Activated CD8-positive, alpha-beta memory T cell treated with anti-CD3 and anti-CD28 coated beads for 48 hours (primary cell): ENCODE results near the gene COX20.
"Not testable (repeated sequence)": the region's sequence is repeated elsewhere in the genome, so short reads cannot be mapped to it uniquely, and the experiment has no call there.

ENCODE experiments used
- DNase-seq, 3 experiments: peaks; one replicate each; pipeline ENCODE4 v3.0.0-alpha.2; 2020; ENCODE audit warnings: low read depth in 2 of 3, low spot score in 2 of 3

Gene COX20

GRCh38 chr1:244821134-244821533, 14.3 kb upstream of the COX20 start:
- DNase-seq: no peak

GRCh38 chr1:244822878-244823277, 12.6 kb upstream of the COX20 start:
- DNase-seq: no peak

GRCh38 chr1:244826712-244827111, 8.7 kb upstream of the COX20 start:
- DNase-seq: no peak

- DNase-seq: no peak
These were observed 4.8 kb upstream of the COX20 start for GRCh38 chr1:244830639-244831038.

- not testable (repeated sequence) for DNase-seq
These were observed 2.2 kb upstream of the COX20 start for GRCh38 chr1:244833260-244833659.

GRCh38 chr1:244833734-244834542, 1.5 kb upstream of the COX20 start:
- DNase-seq: peak in 2 of 3 experiments; percentile 21 to 25

- DNase-seq: peak in 1 of 3 experiments; percentile 68
These were observed 749 bp upstream of the COX20 start for GRCh38 chr1:244834543-244835275.

GRCh38 chr1:244836135-244836521, 670 bp downstream of the COX20 start:
- no peak for DNase-seq

- no peak for DNase-seq
These were observed 1.1 kb downstream of the COX20 start for GRCh38 chr1:244836584-244836983.

GRCh38 chr1:244837597-244838258, 2.3 kb downstream of the COX20 start:
- no peak for DNase-seq

GRCh38 chr1:244839656-244840055, 4.2 kb downstream of the COX20 start:
- no peak for DNase-seq

GRCh38 chr1:244840219-244840794, 4.8 kb downstream of the COX20 start:
- no peak for DNase-seq

GRCh38 chr1:244841273-244841927, 5.9 kb downstream of the COX20 start:
- no peak for DNase-seq

GRCh38 chr1:244843148-244843978, 7.9 kb downstream of the COX20 start:
- no peak for DNase-seq

- DNase-seq: no peak
These were observed 9.0 kb downstream of the COX20 start for GRCh38 chr1:244844155-244845121.

- no peak for DNase-seq
These were observed 11.2 kb downstream of the COX20 start for GRCh38 chr1:244846653-244847052.

- no peak for DNase-seq
These were observed 13.9 kb downstream of the COX20 start for GRCh38 chr1:244849189-244849866.

GRCh38 chr1:244850099-244850852, 14.8 kb downstream of the COX20 start:
- no peak for DNase-seq
